ENCODE measurements around the gene JAK3. TPM values are rescaled to one million over a fixed set of nuclear protein-coding genes. Genes with fewer than 3 reads are reported as not detected.

JAK3 gene
- 0.42 and 1.6 TPM in 2 replicates for total RNA-seq

DNA sequence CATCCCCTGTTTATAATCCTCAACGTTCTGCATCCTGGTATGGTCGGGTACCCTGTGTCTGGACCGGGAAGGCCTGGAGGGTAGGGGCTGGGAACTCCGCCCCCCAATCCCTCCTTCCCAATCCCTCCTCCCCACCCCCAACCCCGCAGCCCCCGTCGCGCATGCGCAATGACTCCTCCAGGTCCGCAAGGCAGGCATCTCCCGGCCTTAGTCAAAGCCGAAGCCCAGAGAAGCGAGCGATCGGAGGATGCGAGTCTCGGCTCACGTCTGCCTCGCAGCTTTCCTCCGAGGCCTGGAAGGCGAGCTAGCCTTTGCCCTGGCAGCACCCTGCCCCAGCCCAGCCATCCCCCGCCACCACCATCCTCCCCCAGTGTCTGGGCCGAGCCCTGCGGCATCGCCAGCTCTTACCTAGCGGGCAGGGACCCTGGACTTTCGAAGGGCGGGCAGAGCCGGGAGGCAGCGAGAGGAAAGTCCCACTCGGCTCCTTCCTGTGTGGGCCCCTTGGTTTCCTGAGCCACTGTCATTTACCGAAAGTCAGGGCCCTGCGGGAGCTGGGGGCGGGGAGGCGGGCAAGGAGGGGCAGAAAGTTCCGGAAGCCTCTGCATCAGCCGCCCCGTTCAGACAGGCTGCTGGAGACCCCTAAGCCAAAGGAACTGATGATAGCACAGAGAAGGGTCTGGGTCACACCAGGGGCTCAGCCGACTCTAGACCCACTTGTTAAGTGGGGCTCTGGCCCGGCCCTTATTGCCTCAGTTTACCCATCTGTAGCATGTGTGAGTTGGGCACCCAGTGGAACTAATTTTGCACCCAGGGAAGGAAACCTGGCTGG lies at the start of gene JAK3:
Gene JAK3 (minus strand): TSS at position 445 of the 829 bp plus-strand sequence. CDS start 3,565 bp downstream, outside the sequence.

DNA sequence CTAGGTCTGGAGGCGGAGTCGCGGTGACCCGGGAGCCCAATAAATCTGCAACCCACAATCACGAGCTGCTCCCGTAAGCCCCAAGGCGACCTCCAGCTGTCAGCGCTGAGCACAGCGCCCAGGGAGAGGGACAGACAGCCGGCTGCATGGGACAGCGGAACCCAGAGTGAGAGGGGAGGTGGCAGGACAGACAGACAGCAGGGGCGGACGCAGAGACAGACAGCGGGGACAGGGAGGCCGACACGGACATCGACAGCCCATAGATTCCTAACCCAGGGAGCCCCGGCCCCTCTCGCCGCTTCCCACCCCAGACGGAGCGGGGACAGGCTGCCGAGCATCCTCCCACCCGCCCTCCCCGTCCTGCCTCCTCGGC lies 24.1 kb upstream of the JAK3 start, which contains the start of gene SLC5A5:
Gene SLC5A5 (plus strand): TSS at position 68 of the 373 bp plus-strand sequence. CDS start 375 bp downstream, outside the sequence.

DNA sequence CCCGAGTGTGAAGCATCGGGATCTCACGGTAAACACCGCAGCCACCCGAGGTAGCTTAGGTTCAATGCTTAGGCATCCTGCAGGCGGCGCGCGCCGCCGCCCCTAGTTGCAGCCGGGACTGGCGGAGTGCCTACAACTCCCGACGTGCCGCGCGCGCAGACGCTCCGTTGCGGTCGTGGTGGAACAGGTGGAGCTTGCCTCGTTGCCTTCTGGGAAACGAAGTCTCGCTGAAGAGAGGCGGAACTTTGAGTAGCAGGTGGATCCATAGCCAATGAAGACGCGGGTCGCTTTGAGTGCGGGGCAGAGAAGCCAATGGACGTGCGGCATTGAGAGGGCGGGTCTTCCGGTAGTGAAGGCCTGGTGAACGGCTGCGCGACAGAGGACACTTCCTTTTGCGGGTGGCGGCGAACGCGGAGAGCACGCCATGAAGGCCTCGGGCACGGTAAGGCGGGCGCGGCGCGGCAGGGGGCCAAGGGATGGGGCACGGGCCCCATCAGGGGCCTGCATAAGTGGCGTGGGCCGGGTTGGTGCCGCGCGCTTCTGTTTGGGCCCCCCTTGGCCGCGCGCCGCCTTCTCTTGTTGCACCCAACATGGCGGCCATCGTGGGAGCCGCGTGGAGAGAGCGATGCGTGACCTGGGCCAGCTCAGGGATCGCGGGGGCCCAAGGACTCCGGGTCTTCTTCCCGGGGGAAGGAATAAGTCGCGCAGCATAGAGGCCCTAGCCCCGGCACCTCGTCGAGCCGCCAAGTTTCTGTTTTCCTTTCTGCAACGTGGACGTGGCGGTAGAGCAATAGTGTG lies 11.9 kb upstream of the JAK3 start, which contains the start of gene RPL18A:
Gene RPL18A (plus strand): TSS at position 378 of the 798 bp plus-strand sequence. CDS start 47 bp downstream, at position 425.

GRCh38 chr19:17821190-17821589 lies 26.6 kb downstream of the JAK3 start, which contains the start of gene INSL3:
Gene INSL3, minus strand, starts transcription at chr19:17821519. Its CDS starts 13 bp downstream, at chr19:17821506.

DNA sequence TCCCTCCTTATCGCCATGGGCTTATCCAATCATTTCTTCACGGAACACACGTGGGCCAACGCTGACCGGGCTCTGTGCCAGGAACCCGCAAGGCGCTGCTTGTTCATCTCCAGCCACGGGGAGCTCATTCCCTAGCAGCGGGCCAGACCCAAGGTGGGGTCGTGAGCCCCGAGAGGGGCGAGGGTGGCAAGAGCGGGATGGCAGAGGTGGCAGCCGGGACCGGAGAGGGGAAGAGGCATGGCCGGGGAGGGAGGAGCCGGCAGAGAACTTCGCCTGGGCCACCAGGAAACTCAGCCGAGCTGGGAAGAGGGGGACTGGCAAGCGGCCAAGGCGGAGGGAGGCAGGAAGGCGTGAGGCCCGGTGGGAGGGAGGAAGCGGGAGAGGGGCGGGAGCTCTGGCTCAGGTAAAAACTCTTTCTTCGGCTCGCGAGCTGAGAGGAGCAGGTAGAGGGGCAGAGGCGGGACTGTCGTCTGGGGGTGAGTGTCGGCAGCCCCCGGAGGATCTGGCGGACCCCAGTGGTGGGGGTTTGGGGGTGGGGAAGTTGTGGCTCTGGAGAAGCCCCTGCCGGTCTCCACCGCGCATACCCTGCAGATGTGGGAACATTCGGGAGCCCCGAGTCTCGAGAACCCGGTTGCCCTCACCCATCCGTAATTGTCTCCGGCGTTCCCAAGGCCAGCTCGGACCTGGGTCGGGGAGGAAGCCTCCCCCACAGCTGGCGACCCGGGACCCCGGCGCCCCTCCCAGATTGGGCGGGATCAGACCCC lies 52.9 kb downstream of the JAK3 start, which contains the start of gene B3GNT3:
Gene B3GNT3 (plus strand): TSS at position 408 of the 764 bp plus-strand sequence. CDS start 12,670 bp downstream, outside the sequence.

Other genes starting within 250 kb of the JAK3 start
- gene UNC13A, start 159.6 kb downstream of the JAK3 start, total RNA-seq = 0.04 and 0.55 TPM in 2 replicates
- 22.2 and 25.0 TPM in 2 replicates for gene MAP1S, start 128.5 kb downstream of the JAK3 start, total RNA-seq
- 1.4 and 3.7 TPM in 2 replicates for gene FCHO1, start 96.5 kb downstream of the JAK3 start, total RNA-seq
- 8.0 and 13.7 TPM in 2 replicates for gene B3GNT3, start 52.8 kb downstream of the JAK3 start, total RNA-seq
- not detected in 2 replicates for gene INSL3, start 26.5 kb downstream of the JAK3 start, total RNA-seq
- 1,779 and 2,048 TPM in 2 replicates for gene RPL18A, start 11.9 kb upstream of the JAK3 start, total RNA-seq
- not detected in 2 replicates for gene SLC5A5, start 24.0 kb upstream of the JAK3 start, total RNA-seq
- 62.5 and 103 TPM in 2 replicates for gene CCDC124, start 85.0 kb upstream of the JAK3 start, total RNA-seq
- gene KCNN1, start 119.1 kb upstream of the JAK3 start, total RNA-seq = not detected in 2 replicates
- 6.4 and 8.2 TPM in 2 replicates for gene ARRDC2, start 160.2 kb upstream of the JAK3 start, total RNA-seq
- gene IL12RB1, start 239.0 kb upstream of the JAK3 start, total RNA-seq = not detected in 2 replicates
- 2.4 and 3.3 TPM in 2 replicates for gene MAST3, start 249.8 kb upstream of the JAK3 start, total RNA-seq